ENCODE data around the gene STX2. TPM values are rescaled to one million over a fixed set of nuclear protein-coding genes. Genes with fewer than 3 reads are reported as not detected.

The STX2 gene
- total RNA-seq, 1 donor from 2014 or later = 16.5 TPM

DNA sequence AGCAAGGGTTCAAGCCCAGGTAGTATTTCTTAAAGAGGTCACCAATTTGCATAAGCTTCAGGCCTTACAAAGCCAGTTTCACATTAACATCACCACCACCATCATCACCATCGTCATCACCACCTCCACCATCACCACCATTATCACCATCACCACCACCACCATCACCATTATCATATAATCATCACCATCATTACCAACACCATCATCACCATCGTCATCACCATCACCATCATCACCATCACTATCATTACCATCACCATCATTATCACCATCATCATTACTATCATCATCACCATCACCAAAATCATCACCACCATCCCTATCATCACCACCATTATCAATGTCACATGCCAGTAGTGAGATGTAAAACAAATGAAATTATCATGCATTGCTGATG, 72.6 kb downstream of the STX2 start:
- H3K36me3 ChIP-seq = no peaks in the 10 kb centered on the region

DNA sequence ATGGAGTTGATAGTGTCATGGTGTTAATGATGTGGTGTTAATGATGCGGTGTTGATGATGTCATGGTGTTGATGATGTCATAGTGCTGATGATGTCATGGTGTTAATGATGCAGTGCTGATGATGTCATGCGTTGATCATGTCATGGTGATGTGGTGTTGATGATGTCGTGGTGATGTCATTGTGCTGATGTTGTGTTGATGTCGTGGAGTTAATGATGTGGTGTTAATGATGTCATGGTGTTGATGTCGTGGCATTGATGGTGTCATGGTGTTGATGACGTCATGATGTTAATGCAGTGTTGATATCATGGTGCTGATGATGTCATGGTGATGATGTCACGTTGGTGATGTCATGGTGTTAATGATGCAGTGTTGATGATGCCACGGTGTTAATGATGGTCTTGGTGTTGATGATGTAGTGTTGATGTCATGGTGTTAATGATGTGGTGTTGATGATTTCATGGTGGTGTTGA, 73.8 kb downstream of the STX2 start:
- intact Hi-C loops (cut with DNase I) = no loop called here
- Histone ChIP-seq H3K4me1 (no peaks in the 10 kb centered on the region), H3K9me3 (no peaks in the 10 kb centered on the region), H3K36me3 (no peaks in the 10 kb centered on the region), H3K4me3 (no peak overlapping the region), H3K27ac (no peak overlapping the region), H3K27me3 (no peaks in the 10 kb centered on the region)
- DNase-seq (ENCODE audit: extremely low spot score in 2 of 2) = no peak
- no peak for TF ChIP-seq CTCF (IDR thresholded peaks at IDR 0.05)
- no peak for TF ChIP-seq POLR2AphosphoS5 (IDR thresholded peaks at IDR 0.05; ENCODE audit: insufficient read depth in 1 of 2, low read depth in 1 of 2)

More for the DNA sequence above, 72.6 kb downstream of the STX2 start:
- H3K27me3 ChIP-seq = no peaks in the 10 kb centered on the region
- no peak overlapping the region for H3K4me3 ChIP-seq
- no peak for TF ChIP-seq CTCF (IDR thresholded peaks at IDR 0.05)
- H3K27ac ChIP-seq = no peak overlapping the region
- DNase-seq (ENCODE audit: extremely low spot score in 2 of 2) = no peak
- H3K4me1 ChIP-seq = no peaks in the 10 kb centered on the region
- intact Hi-C loops (cut with DNase I) = no loop called here
- no peaks in the 10 kb centered on the region for H3K9me3 ChIP-seq

GRCh38 chr12:130764475-130765185, 74.4 kb downstream of the STX2 start:
- Histone ChIP-seq H3K4me3 (no peak overlapping the region), H3K27ac (no peak overlapping the region), H3K27me3 (no peaks in the 10 kb centered on the region), H3K4me1 (no peaks in the 10 kb centered on the region), H3K36me3 (no peaks in the 10 kb centered on the region), H3K9me3 (no peaks in the 10 kb centered on the region)
- intact Hi-C loops (cut with DNase I) = no loop called here
- TF ChIP-seq POLR2AphosphoS5 (IDR thresholded peaks at IDR 0.05; ENCODE audit: insufficient read depth in 1 of 2, low read depth in 1 of 2) = no peak
- DNase-seq (ENCODE audit: extremely low spot score in 2 of 2) = no peak

GRCh38 chr12:130764073-130764472, 75.0 kb downstream of the STX2 start:
- no peak overlapping the region for H3K4me3 ChIP-seq
- DNase-seq (ENCODE audit: extremely low spot score in 2 of 2) = no peak
- intact Hi-C loops (cut with DNase I) = no loop called here
- H3K36me3 ChIP-seq = no peaks in the 10 kb centered on the region
- TF ChIP-seq CTCF (IDR thresholded peaks at IDR 0.05) (no peak), POLR2AphosphoS5 (IDR thresholded peaks at IDR 0.05; ENCODE audit: insufficient read depth in 1 of 2, low read depth in 1 of 2) (no peak), POLR2A (IDR thresholded peaks at IDR 0.05) (no peak)
- H3K27ac ChIP-seq = no peak overlapping the region
- no peaks in the 10 kb centered on the region for H3K9me3 ChIP-seq
- no peaks in the 10 kb centered on the region for H3K4me1 ChIP-seq
- H3K27me3 ChIP-seq = no peaks in the 10 kb centered on the region

DNA sequence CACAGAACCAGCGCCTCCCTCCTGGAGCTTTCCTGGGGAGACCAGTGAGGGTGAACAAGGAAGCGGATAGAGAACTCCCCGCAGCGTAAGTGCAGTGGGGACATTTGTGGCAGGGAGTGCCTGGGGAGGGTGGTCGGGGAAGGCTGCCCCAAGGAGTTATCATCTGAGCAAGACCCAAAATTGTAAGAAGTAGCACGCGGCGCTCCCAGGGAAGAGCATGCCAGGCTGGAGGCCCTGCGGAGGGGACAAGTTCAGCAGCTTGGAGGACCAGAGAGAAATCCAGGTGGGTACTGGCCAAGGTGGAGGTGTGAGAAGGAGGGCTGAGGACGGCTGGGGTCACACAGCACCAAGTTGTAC, 76.8 kb downstream of the STX2 start:
- intact Hi-C loops (cut with DNase I) = no loop called here

More for the DNA sequence above, 76.8 kb downstream of the STX2 start:
- no peaks in the 10 kb centered on the region for H3K36me3 ChIP-seq
- TF ChIP-seq POLR2A (IDR thresholded peaks at IDR 0.05) = no peak
- TF ChIP-seq CTCF (IDR thresholded peaks at IDR 0.05) = no peak
- no peak for TF ChIP-seq POLR2AphosphoS5 (IDR thresholded peaks at IDR 0.05; ENCODE audit: insufficient read depth in 1 of 2, low read depth in 1 of 2)
- H3K27me3 ChIP-seq = no peaks in the 10 kb centered on the region
- H3K4me1 ChIP-seq = no peaks in the 10 kb centered on the region
- H3K9me3 ChIP-seq = no peaks in the 10 kb centered on the region
- no peak for DNase-seq (ENCODE audit: extremely low spot score in 2 of 2)
- H3K4me3 ChIP-seq = no peak overlapping the region
- H3K27ac ChIP-seq = no peak overlapping the region
